ENCODE data around the gene CLIC3.
A peak's percentile ranks its signal among the peaks of the same experiment; 100 is the strongest.

CLIC3 gene

GRCh38 chr9:137030538-137031527 is 34.5 kb upstream of the CLIC3 start:
- DNase-seq (ENCODE audit: low spot score) = no peak

DNA sequence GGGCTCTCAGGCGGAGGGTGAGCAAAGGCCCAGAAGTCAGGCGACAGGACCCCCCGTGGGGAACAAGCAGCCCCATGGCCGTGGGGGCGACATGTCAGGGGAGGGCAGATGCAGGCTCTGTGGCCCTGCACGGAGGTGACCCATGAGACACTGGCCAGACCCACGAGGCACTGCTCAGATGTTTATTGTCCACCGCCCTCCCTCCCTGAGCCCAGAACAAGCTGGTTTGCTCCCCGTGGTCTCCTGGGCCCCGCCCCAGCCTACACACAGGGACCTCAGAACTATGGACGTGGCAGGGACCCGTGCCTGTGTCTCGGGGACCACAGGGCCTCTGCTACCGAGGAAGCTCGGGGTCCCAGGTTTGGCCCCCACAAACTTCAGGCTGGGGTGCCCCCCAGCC is 33.6 kb upstream of the CLIC3 start:
- DNase-seq (ENCODE audit: low spot score) = no peak

- DNase-seq (ENCODE audit: low spot score) = peak; percentile 93
Measured at GRCh38 chr9:137029058-137029936, 32.9 kb upstream of the CLIC3 start.

DNA sequence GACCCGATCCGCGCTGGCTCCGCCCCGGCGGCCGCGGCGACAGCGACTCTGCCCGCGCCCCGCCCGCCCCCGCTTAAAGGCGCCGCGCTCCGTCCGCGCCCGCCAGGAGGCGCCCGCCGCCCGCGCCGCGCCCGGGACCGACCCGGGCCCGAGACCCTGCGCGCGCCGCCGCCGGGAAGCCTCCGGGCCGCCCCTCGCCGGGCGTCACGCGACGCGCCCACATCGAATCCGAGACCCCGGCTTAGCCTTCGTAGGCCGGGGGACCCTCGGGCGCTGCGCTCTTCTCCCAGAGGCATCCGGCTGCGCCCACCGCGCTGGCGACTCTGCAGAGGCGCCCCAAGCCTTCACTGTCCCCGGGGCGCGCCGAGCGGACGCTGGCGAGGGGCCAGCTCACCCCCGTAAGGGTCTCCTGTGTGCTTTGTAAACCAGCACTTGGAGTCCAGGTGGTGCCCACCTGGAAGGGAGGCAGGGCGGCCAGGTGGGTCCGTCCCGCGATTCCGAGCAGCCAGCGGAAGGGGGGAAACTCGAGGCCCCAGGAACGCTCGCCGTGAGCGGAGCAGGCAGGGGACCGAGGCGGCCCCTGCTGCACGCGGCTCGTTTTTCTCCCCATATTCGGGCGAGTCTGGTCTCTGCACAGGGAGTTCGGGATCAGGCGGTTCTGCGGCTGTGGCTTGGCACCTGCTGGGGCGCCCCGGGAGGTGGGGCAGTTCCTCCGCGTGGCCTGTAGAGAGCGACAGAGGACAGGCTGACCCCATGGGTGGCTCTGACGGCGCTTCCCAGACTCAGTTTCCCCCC is 32.1 kb upstream of the CLIC3 start:
- DNase-seq (ENCODE audit: low spot score) = peak; percentile 77

DNA sequence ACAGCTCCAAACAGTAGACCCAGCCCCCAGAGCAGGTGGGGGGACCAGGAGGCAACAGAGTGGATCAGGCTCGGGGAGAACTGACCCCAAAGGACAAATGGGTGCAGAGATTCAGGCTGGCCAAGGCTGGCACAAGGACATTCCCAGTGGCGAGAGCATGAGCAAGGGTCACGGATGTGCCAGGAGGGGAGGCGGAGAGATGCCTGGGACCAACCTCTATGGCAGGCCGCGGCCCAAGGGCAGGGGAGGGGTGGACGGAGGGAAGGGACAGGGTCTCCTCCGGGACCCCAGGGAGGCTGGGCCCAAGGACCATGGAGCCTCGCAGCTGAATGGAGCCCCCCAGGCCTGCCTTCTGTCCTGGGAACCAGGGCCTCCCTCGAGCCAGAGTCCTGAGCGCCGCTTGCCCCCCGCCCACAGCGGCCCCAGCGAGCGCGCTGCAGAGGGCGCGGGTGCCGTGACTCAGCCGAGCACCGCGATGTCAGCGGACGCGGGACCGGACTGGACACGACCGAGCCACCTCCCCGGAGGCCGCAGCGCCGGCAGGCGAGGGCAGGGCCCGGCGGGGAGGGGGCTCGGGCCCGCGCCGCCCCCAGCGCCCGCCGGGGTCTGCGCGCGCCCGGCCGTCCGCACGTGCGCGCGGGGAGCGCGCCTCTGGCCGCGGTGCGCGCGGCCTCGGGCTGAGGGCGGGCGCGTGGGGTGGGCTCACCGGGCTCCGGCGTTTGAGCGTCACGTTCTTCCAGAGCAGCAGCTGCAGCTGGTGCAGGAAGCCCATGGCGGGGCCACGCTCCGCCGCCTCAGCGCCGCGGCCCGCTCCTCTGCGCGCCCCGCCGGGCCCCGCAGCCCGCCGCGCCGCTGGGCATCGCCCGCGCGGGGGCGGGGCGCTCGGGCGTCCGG is 31.2 kb upstream of the CLIC3 start, which contains the start of gene ABCA2:
ABCA2 (minus strand) TSS at position 869 of the 894 bp plus-strand sequence; CDS start at position 772, 97 bp downstream.
- peak; percentile 75 for DNase-seq (ENCODE audit: low spot score)

- no peak for DNase-seq (ENCODE audit: low spot score)
Measured at GRCh38 chr9:137026828-137027227, 30.5 kb upstream of the CLIC3 start.

GRCh38 chr9:137026384-137026783 is 30.0 kb upstream of the CLIC3 start:
- no peak for DNase-seq (ENCODE audit: low spot score)

DNA sequence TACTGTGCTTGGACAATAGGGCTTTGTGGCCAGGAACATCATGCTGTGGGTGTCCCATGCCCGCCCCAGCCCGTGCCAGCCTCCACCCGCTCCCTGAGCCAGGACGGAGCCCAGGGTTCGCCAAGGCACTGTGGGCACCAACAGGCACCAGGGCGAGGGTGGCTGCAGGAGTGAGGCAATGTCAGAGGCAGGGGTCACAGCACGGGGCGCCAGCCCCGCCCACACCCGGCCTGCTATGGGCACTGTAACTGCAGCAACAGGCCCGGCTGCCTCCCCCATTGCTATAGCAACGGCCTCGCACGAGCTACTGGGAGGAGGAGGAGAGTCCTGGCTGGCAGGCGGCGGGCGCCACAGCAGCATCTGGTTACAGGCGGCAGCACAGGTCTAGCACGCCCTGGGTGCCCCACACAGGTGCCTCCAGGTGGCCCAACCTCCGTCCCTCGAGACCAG is 29.2 kb upstream of the CLIC3 start:
- DNase-seq (ENCODE audit: low spot score) = no peak

- DNase-seq (ENCODE audit: low spot score) = no peak
Measured at GRCh38 chr9:137023583-137023991, 27.2 kb upstream of the CLIC3 start.

DNA sequence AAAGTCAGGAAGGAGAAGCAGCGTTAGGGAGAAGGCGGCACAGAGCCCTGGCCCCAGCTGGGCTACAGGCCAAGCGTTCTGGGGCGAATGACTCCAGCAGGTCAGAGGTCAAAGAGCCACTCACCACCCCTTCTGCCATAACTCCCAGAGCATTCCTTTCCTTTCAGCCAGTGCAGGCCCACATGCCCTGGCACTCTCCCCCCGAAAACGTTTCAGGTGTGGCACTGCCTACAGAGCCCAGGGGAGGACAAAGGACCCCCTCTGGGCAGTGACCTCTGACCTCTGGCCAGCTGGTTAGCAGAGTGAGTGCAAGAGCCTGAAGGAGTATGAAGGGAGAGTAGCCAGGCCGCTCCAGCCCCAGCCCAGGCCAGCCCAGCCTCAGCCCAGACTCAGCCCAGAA is 26.8 kb upstream of the CLIC3 start:
- no peak for DNase-seq (ENCODE audit: low spot score)

DNA sequence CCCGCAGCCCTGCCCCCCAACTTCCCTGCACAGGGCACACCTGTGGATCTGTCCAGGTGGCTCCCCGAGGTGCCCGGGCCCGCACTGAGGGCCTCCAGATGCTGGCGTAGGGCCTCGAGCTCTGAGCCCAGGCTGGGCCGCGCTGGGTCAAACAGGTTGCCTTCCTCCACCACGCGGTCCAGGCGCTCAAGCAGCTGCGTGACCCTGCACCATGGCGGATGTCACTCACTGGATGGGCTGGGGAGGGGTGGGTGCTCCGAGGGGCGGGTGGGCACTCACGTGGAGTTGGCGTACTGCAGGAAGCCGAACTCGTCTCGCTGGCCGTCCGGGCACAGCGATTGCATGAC is 26.3 kb upstream of the CLIC3 start:
- no peak for DNase-seq (ENCODE audit: low spot score)

DNA sequence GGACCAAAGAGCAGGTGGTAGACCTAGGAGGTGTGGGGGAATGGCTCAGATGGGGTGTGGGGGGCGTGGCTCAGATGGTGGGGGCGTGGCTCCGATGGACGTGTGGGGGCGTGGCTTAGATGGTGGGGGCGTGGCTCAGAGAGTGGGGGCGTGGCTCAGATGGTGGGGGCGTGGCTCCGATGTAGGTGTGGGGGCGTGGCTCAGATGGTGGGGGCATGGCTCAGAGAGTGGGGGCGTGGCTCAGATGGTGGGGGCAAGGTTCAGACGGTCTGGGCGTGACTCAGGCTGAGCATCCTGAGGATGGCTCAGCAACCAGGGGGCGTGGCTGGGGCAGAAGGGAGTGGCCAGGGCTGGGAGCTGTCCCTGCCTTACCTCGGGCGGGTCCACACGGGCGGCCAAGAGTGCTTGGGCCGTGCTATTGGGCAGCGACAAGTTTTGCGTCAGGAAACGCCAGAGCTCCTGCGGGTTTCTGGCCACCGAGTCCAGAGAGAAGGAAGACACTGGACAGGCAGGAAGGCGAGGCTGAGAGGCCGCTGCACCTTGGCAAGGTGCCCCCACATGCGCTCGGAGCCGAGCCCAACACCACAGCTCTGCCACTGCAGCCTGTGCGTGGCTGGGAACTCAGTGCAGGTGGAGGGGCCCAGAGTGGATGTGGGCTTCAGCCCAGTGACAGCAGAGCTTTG is 25.8 kb upstream of the CLIC3 start:
- peak; percentile 87 for DNase-seq (ENCODE audit: low spot score)

DNA sequence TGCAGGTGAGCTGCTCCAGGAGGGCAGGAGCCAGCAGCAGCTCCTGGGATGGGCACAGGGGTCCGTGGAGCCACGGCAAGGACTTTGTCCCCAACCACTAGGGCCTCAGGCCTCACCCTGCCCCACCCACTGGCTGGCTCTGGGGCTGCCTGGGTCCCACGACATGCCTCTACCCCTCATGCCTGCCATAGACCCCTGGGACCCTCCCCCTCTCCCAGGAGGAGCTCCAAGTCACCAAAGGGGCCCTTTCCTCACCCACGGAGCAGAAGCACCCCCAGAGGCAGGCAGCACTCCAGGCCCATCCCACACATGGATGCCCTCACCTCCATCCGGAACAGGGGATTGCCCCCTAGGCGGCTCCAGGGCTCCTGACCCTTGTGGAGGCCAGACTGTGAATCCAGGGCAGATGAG is 25.2 kb upstream of the CLIC3 start:
- DNase-seq (ENCODE audit: low spot score) = no peak

GRCh38 chr9:137020771-137021567 is 24.6 kb upstream of the CLIC3 start:
- no peak for DNase-seq (ENCODE audit: low spot score)

DNA sequence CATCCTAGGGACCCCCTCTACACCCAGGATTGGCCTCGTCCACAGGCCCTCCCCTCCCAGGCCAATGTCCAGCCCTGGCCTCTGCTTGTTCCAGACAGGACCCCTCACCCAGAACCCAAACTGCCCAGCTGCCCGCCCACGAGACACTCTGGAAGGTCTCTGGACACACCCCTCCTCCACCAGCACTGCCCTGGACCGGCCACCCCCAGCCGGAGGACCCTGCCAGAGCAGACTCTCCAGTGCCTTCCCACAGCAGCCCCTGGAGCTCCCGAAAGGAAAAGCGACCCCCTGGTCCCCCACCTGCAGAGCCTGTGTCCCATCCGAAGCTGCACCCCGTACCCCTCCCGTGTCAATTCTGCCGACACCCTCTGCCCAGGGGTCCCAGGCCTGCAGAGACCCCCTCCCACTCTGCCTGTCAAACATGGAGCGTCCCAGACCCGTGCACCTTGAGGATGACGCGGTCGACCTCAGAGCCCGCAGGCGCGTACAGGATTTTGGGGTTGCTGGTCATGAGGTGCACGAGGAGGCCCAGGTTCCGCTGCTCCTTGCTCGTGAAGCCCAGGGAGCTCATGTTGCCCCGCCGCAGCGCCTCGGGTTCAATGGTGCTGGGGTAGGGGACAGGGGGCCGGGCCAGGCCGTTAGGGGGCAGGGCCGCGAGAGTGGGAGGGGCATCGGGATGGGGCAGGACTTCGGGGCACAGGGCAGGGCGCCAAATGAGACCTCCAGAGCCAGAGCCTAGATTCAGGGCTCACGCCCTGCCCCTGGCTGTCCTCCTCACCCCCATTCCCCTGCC is 23.7 kb upstream of the CLIC3 start:
- no peak for DNase-seq (ENCODE audit: low spot score)

- DNase-seq (ENCODE audit: low spot score) = no peak
Measured at GRCh38 chr9:137018761-137019559, 22.6 kb upstream of the CLIC3 start.

DNA sequence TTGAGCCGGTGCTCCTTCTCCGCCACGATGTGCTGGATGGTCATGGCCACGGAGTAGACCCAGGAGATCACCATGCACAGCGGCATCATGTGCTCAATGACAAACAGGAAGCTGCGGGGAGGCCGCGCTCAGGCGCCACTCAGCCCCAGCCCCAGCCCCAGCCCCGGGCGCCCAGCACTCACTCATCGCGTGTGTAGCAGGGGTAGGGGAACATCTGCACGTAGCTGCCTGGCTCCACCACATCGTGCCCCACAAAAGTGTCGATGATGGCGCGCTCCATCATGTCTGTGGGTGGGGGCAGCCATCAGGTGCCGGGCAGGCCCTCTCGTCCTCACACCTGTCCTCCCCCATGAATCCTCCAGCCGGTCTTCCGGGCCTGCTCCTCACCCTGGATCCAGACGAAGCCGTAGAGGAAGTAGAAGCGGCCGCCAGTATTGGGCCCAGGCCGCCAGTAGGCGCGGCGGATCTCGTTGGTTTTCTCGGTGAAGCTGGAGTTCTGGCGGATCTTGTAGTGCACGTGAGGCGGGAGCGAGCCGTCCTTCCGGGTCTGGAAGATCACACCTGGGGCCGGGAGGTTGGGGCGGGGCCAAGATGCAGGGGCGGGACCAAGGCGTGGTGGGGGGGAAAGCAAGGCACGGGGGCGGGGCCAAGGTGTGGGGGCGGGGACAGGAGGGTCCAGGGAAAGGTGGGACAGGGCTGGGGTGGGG is 21.6 kb upstream of the CLIC3 start:
- DNase-seq (ENCODE audit: low spot score) = no peak
